Mesendoderm (in vitro differentiated cells): ENCODE data around the gene SNRK.

ENCODE experiments used
- DNase-seq: peaks from one replicate; pipeline ENCODE4 v3.0.0; 2013
- H2AK5ac ChIP-seq: 2 replicates; pipeline ENCODE4 v1.6.1; 2013; ENCODE audit warnings: low read length, inconsistent platforms
- H2BK120ac ChIP-seq: 2 replicates; pipeline ENCODE4 v1.6.1; 2013; ENCODE audit warnings: low read depth, mild to moderate bottlenecking, low read length, moderate library complexity, mixed read lengths
- H2BK15ac ChIP-seq: replicated peaks from 2 replicates; pipeline ENCODE4 v1.6.1; 2013; ENCODE audit warnings: low read depth, mild to moderate bottlenecking, moderate library complexity
- H2BK5ac ChIP-seq: 2 replicates; pipeline ENCODE4 v1.6.1; 2013; ENCODE audit warnings: low read length, inconsistent platforms
- H3K18ac ChIP-seq: 2 replicates; pipeline ENCODE4 v1.6.1; 2013; ENCODE audit warnings: mild to moderate bottlenecking, low read length, mixed read lengths
- H3K23ac ChIP-seq: one replicate; pipeline ENCODE4 v1.6.1; 2013; ENCODE audit warnings: low read length
- H3K27ac ChIP-seq: 2 replicates; pipeline ENCODE4 v1.5.1; 2013; ENCODE audit warnings: low read depth, mild to moderate bottlenecking, inconsistent platforms, low read length, moderate library complexity
- H3K27me3 ChIP-seq: 2 replicates; pipeline ENCODE4 v1.6.1; 2013; ENCODE audit warnings: low read length, control low read depth, mild to moderate bottlenecking, inconsistent platforms; ENCODE audit not compliant: insufficient read depth, poor library complexity
- H3K36me3 ChIP-seq: 2 replicates; pipeline ENCODE4 v1.6.1; 2013; ENCODE audit warnings: low read length, inconsistent platforms; ENCODE audit not compliant: control insufficient read depth, insufficient read depth
- H3K4ac ChIP-seq: one replicate; pipeline ENCODE4 v1.6.1; 2013; ENCODE audit warnings: low read depth, mild to moderate bottlenecking, low read length, moderate library complexity
- H3K4me1 ChIP-seq: 2 replicates; pipeline ENCODE4 v1.6.1; 2013; ENCODE audit warnings: low read depth, low read length, inconsistent platforms; ENCODE audit not compliant: control insufficient read depth
- H3K4me2 ChIP-seq: 2 replicates; pipeline ENCODE4 v1.6.1; 2013; ENCODE audit warnings: low read length
- H3K4me3 ChIP-seq: 2 replicates; pipeline ENCODE4 v1.5.1; 2013; ENCODE audit warnings: mild to moderate bottlenecking, low read length
- H3K56ac ChIP-seq: one replicate; pipeline ENCODE4 v1.6.1; 2013; ENCODE audit warnings: low read length
- H3K79me1 ChIP-seq: 2 replicates; pipeline ENCODE4 v1.6.1; 2013; ENCODE audit warnings: low read length, inconsistent platforms
- H3K79me2 ChIP-seq: 2 replicates; pipeline ENCODE4 v1.6.1; 2013; ENCODE audit warnings: mild to moderate bottlenecking, low read length; ENCODE audit not compliant: control insufficient read depth, insufficient read depth
- H3K9ac ChIP-seq: 2 replicates; pipeline ENCODE4 v1.6.1; 2013; ENCODE audit warnings: low read length, inconsistent platforms
- H4K5ac ChIP-seq: one replicate; pipeline ENCODE4 v1.6.1; 2013; ENCODE audit warnings: low read length
- H4K8ac ChIP-seq: one replicate; pipeline ENCODE4 v1.6.1; 2013; ENCODE audit warnings: low read depth, mild to moderate bottlenecking, control low read depth, low read length, moderate library complexity
- WGBS: extraction: QIAGEN DNeasy Blood & Tissue Kit; methylation state at CpG from one replicate; pipeline ENCODE4 v1.1.7; 2013; ENCODE audit warnings: low lambda C conversion rate, missing lambda C conversion rate; ENCODE audit not compliant: insufficient coverage; ENCODE audit errors: extremely low coverage; 5-methylcytosine and 5-hydroxymethylcytosine counted together

The SNRK gene

DNA sequence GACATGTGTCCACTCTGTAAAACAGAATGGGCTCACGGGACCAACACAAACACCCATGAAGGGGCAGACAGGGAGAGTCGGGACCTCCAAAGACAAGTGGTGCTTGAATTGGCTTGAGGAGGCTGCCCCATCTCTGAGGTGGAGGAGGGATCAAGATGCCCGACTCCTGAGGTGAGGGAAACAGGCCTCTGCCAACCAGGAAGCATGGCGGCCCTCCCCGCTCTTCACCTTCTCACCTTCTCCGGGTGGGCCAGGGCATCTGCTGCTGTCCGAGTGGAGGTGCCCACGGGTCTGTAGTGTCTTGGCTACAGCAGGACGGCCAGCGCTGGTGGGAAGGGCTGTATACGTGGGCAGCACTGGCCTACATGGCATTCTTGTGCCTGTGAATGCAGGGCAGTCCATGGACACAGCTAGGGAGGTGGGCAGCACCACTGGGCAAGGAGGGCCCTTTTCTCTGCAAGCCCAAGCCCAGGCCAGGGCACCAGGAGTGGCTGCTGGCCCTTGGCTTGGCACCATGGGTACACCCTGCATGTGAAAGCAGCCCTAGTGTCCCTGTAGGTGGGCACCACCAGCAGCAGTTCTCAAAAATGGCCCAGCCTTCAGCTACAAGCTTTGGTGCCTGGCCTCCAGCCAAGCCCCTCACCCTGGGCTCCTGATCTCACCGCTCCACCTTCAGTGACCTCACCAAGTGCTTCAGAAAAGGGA lies 79.4 kb downstream of the SNRK start:
- Histone ChIP-seq H3K27me3 (no peaks in the 10 kb centered on the region), H3K36me3 (no peaks in the 10 kb centered on the region), H3K56ac (no peak overlapping the region), H3K4ac (no peak overlapping the region), H4K5ac (no peak overlapping the region), H3K79me2 (no peaks in the 10 kb centered on the region), H3K4me2 (no peak overlapping the region), H2BK120ac (no peak overlapping the region), H2BK5ac (no peak overlapping the region), H3K27ac (no peak overlapping the region), H3K18ac (no peak overlapping the region), H3K79me1 (no peaks in the 10 kb centered on the region), H2AK5ac (no peak overlapping the region), H4K8ac (no peak overlapping the region), H3K4me1 (peaks cover 3% of the 10 kb centered on the region), H3K4me3 (no peak overlapping the region), H3K23ac (no peak overlapping the region), H3K9ac (no peak overlapping the region), H2BK15ac (no peak overlapping the region)
- no peak for DNase-seq
- no CpG with 5 or more reads among the region's 12 CpGs for WGBS

DNA sequence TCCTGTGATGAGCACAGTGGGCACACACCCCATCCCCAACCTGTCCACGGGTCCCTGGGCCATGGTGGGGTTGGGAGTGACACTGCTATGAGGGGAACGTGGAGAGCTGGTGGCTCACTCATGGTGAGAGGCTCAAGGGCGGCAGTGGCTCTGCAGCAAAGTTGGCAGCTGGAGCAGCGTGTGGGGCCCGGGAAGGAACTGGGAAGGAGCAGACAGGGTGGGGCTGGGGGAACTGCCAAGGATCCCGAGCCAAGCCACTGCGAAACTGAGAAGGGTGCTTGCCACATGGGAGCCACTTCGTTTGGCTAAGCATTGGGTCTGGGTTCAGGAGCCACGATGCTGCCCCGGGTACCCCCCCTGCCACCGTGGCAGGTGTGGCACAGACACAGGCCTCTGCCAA lies 80.1 kb downstream of the SNRK start:
- H4K8ac ChIP-seq, result no peak overlapping the region
- H3K23ac ChIP-seq, result no peak overlapping the region
- H3K27me3 ChIP-seq, result no peaks in the 10 kb centered on the region
- H2AK5ac ChIP-seq, result no peak overlapping the region
- DNase-seq, result no peak
- H3K27ac ChIP-seq, result no peak overlapping the region
- no peak overlapping the region for H4K5ac ChIP-seq
- no peak overlapping the region for H3K9ac ChIP-seq
- no peak overlapping the region for H2BK120ac ChIP-seq
- H3K4me2 ChIP-seq, result no peak overlapping the region
- peaks cover 3% of the 10 kb centered on the region for H3K4me1 ChIP-seq
- H2BK5ac ChIP-seq, result no peak overlapping the region
- no peak overlapping the region for H3K4me3 ChIP-seq
- no peaks in the 10 kb centered on the region for H3K79me1 ChIP-seq
- no peaks in the 10 kb centered on the region for H3K79me2 ChIP-seq
- H2BK15ac ChIP-seq, result no peak overlapping the region
- H3K4ac ChIP-seq, result no peak overlapping the region
- H3K18ac ChIP-seq, result no peak overlapping the region
- no peaks in the 10 kb centered on the region for H3K36me3 ChIP-seq
- H3K56ac ChIP-seq, result no peak overlapping the region
- no CpG with 5 or more reads among the region's 11 CpGs for WGBS

DNA sequence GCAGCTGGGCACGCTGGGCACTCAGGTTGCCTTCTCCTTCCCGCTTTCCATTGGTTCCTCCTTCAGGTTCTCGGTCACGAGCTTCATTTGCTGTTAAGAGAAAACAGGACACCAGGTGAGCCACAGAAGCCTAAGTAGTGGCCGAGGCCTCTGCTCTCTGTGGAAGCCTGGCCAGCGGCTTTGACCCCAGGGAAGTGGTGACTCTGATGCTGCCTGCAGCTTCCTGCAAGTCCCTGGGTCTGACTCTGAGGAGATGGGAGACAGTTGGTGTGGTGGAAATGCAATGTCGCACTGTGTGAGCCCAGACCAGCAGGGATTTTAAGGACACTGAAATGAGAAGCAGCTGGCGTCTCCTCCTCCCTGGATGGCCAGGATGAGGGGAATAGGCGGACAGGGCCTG lies 80.5 kb downstream of the SNRK start:
- no peak overlapping the region for H2AK5ac ChIP-seq
- no peak overlapping the region for H3K56ac ChIP-seq
- DNase-seq, result no peak
- no peaks in the 10 kb centered on the region for H3K79me1 ChIP-seq
- H3K36me3 ChIP-seq, result no peaks in the 10 kb centered on the region
- no peaks in the 10 kb centered on the region for H3K27me3 ChIP-seq
- no peak overlapping the region for H3K9ac ChIP-seq
- no peak overlapping the region for H3K23ac ChIP-seq
- no peak overlapping the region for H2BK15ac ChIP-seq
- H3K4me2 ChIP-seq, result no peak overlapping the region
- H3K4me3 ChIP-seq, result no peak overlapping the region
- no peak overlapping the region for H4K8ac ChIP-seq
- H2BK120ac ChIP-seq, result no peak overlapping the region
- H3K79me2 ChIP-seq, result no peaks in the 10 kb centered on the region
- H2BK5ac ChIP-seq, result no peak overlapping the region
- no peak overlapping the region for H3K18ac ChIP-seq
- no peak overlapping the region for H3K27ac ChIP-seq
- no peak overlapping the region for H3K4ac ChIP-seq
- no CpG with 5 or more reads among the region's 9 CpGs for WGBS
- H3K4me1 ChIP-seq, result peaks cover 3% of the 10 kb centered on the region
- H4K5ac ChIP-seq, result no peak overlapping the region

DNA sequence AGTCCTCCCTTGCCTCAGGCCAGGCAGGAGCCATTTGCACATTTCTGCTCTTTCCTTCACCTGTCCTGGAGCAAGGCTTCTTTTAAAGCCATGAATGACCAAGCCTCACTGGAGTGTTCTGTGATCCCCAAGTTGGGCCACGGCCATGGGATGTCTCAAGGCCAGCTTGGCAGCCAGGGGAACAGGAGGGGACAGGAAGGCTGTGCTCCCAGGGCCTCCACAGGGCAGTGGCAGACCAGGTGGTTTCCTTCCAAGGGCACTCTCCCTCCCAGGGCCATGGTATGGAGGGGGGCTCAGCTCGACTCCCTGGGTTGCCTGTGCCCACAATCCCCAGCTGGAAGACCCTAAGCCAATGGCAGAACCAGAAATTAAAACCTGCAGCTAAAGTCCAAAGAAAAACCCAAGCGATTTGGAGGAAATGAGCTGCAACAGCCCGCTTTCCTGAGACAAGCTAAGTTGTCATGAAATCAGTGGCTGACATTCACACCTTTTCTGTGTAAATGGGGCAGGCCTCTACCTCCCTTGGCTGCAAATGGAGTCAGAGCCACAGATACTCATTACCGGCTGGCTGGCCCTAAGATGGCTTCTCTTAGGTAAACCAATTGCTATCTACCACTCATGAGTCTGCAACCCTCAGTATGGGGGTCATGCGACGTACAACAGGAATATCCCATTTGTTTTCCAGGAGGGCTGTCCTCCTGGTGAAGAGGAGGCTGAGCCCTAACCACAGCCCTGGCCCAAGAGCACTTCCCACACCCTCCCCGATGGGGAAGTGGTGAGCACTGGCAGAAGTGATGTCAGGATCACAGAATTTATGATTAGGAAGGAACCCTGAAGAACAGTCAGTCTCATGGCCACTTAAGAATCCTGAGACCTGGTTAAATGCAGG lies 83.3 kb downstream of the SNRK start:
- Histone ChIP-seq H3K4me2 (no peak overlapping the region), H4K8ac (no peak overlapping the region), H3K4ac (no peak overlapping the region), H2BK15ac (no peak overlapping the region), H4K5ac (no peak overlapping the region), H3K4me1 (peaks cover 16% of the 10 kb centered on the region), H3K36me3 (no peaks in the 10 kb centered on the region), H2BK5ac (no peak overlapping the region), H3K27ac (no peak overlapping the region), H3K79me1 (no peaks in the 10 kb centered on the region), H2BK120ac (no peak overlapping the region), H3K23ac (no peak overlapping the region), H3K27me3 (no peaks in the 10 kb centered on the region), H3K79me2 (no peaks in the 10 kb centered on the region), H3K18ac (no peak overlapping the region), H3K4me3 (no peak overlapping the region), H3K9ac (no peak overlapping the region), H3K56ac (no peak overlapping the region), H2AK5ac (no peak overlapping the region)
- no CpG with 5 or more reads among the region's 8 CpGs for WGBS
- peak; percentile 44 for DNase-seq

DNA sequence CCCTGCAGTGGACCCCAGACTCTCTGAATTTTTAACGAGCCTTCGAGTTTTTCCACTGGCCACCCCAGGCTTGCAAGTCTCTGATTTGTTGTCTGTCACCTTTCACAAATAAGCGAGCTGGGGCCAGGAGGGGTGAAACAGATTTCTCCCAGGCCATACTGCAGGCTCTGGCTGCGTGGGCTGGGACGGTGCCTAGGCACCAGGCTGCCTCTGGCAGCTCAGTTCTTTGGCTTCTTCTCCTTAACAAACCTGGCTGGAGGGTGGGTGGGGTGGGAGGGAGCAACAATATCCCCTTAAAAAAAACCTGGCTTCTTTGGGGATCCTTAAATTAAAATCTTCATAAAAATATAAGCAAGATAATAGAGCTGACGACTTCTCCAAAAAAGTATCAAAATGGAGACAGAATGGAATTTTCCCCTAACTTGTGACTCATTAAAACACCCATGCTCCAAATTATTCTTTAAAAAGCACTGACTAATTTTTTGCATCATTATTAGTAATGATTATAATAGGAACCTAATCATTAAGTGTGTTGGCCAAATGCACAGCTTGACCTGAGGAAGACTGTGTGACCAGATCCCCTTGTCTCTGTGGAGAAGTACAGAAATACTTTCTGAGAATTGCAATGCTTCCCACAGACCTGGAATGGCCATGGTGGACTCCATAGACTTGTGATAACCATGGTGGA lies 84.1 kb downstream of the SNRK start:
- Histone ChIP-seq H3K18ac (no peak overlapping the region), H3K4me3 (no peak overlapping the region), H2BK5ac (no peak overlapping the region), H4K5ac (no peak overlapping the region), H3K9ac (no peak overlapping the region), H3K4me1 (peaks cover 16% of the 10 kb centered on the region), H3K27me3 (no peaks in the 10 kb centered on the region), H3K36me3 (no peaks in the 10 kb centered on the region), H3K79me1 (no peaks in the 10 kb centered on the region), H2BK120ac (no peak overlapping the region), H3K56ac (peak overlapping the region; percentile 25), H2BK15ac (no peak overlapping the region), H3K23ac (no peak overlapping the region), H4K8ac (no peak overlapping the region), H3K79me2 (no peaks in the 10 kb centered on the region), H3K4ac (no peak overlapping the region), H3K4me2 (no peak overlapping the region), H3K27ac (no peak overlapping the region), H2AK5ac (peak overlapping the region; percentile 78)
- WGBS, result no CpG with 5 or more reads among the region's 6 CpGs
- DNase-seq, result no peak
